Stimulated activated CD4-positive, alpha-beta T cell treated with anti-CD3 and anti-CD28 coated beads, Interleukin-1b, Interleukin-23, amount 100 ng/mL, for 1 hour (primary cell): Measurements from ENCODE around the gene LSS.
A peak's percentile ranks its signal among the peaks of the same experiment; 100 is the strongest.
"Not testable (repeated sequence)": the region's sequence is repeated elsewhere in the genome, so short reads cannot be mapped to it uniquely, and the experiment has no call there.

Experiments used
- DNase-seq, 2 donors: peaks; one replicate each; pipeline ENCODE4 v3.0.0-alpha.2; 2020; ENCODE audit warnings: low read depth in 2 of 2

LSS gene

GRCh38 chr21:46187261-46187660 lies 41.3 kb downstream of the LSS start:
- no peak for DNase-seq

DNA sequence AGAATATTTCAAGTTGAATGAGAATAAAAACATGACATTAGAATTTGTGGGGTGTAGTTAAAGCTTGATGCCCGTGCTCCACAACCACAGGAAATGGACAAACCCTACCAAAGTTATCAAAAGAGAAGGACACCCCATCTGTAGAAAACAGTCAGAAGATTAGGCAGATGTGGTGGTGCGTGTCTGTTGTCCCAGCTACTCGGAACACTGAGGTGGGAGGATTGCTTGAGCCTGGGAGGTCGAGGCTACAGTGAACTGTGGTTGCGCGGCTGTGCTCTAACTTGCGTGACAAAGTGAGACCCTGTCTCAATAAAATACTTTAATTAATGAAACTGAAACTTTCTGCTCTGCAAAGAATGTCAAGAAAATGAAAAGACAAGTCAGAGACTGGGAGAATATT lies 42.9 kb downstream of the LSS start:
- no peak for DNase-seq

GRCh38 chr21:46184625-46185555 lies 43.7 kb downstream of the LSS start:
- peak in 1 of 2 donors; percentile 33 for DNase-seq

DNA sequence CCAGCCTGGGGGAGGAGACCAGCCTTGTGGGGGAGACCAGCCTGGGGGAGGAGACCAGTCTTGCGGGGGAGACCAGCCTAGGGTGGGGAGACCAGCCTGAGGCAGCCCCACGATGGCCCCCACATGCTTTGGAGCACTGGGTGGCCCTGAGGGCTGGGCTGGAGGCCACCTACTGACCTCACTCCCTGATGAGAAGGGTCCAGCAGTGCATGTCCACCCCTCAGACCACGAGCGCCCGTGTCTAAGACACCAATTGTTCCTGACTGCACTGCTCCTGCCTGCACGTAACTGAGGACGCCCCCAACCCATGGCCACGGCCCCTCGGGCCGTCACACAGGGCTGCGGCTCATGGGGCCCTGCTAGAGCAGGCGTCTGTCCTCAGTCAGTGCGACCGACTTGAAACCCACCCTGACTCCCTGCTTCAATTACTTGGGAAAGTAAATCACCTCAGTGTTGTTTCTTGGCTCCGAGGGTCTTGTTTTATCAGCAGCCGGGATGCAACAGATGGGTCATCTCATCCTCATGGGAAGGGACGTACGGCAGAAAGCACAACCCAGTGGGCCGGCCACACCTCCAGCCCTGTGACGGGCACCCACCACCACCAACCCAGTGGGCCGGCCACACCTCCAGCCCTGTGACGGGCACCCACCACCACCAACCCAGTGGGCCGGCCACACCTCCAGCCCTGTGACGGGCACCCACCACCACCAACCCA lies 44.5 kb downstream of the LSS start, which contains the start of gene SPATC1L:
Gene SPATC1L, minus strand, starts transcription at position 550 of the 715 bp plus-strand sequence. CDS start 1,643 bp downstream, outside the sequence.
- DNase-seq: peak in 1 of 2 donors; percentile 24

- DNase-seq: not testable (repeated sequence)
Measured at GRCh38 chr21:46183337-46183909, 45.2 kb downstream of the LSS start.

- DNase-seq: no peak
Measured at GRCh38 chr21:46182548-46183336, 45.8 kb downstream of the LSS start.

DNA sequence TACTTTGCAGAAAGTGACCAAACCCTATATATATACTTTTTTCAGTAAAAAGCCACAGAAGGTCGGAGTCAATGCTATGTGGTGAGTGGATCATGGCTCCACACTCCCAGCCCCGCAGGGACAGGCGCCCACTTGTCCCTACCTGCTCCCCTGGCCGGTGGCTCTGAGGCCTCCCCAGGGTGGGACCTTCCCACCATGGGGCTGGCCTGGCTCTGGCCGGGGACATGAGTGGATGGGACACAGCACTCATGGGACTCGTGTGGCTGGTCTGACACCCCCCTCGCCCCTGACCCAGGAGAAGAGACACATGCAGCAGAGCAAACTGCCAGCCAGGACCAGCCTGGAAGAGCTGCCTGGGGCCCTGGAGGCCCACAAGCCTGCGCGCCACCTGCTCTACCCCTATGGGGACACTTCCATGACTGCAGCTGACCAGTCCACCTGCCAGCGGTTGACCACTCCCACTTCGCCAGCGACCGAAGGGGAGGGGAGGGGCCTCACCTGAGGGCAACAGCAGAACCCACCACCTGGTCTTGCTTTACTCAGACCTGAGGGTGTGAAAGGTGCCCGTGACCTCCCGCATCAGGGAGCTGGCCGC lies 46.5 kb downstream of the LSS start:
- no peak for DNase-seq

- no peak for DNase-seq
Measured at GRCh38 chr21:46181436-46181835, 47.1 kb downstream of the LSS start.

GRCh38 chr21:46180778-46181391 lies 47.7 kb downstream of the LSS start:
- no peak for DNase-seq

GRCh38 chr21:46180079-46180722 lies 48.4 kb downstream of the LSS start:
- DNase-seq: no peak

DNA sequence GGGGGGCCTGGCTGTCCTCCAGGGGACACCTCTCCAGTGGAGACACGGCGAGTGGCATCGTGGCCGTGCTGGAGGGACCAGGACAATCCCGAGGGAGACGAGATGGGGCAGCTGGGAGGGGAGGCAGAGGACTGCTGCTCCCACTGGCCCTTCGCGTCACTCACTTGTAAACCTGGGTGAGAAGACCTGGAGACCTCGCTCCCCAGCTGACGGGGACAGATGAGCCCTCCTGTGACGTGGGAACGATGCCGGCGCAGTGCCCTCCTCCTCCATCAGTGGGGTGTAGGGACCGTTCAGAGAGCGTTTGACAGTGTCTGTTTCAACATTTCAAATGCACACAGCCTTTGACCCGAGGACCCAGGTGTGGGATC lies 48.9 kb downstream of the LSS start:
- no peak for DNase-seq

DNA sequence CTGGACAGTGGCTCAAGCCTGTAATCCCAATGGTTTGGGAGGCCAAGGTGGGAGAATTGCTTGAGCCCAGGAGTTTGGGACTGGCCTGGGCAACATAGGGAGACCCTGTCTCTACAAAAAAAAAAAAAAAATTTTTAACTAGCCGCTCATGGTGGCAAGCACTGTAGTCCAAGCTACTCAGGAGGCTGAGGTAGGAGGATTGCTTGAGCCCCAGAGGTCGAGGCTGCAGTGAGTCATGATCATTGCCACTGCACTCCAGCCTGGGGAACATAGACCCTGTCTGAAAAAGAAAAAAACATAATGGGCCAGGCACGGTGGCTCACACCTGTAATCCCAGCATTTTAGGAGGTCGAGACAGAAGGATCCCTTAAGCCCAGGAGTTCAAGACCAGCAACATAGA lies 49.6 kb downstream of the LSS start:
- DNase-seq: no peak

GRCh38 chr21:46176443-46177129 lies 52.0 kb downstream of the LSS start:
- DNase-seq: not testable (repeated sequence)

GRCh38 chr21:46173573-46173972 lies 55.0 kb downstream of the LSS start:
- DNase-seq: no peak

DNA sequence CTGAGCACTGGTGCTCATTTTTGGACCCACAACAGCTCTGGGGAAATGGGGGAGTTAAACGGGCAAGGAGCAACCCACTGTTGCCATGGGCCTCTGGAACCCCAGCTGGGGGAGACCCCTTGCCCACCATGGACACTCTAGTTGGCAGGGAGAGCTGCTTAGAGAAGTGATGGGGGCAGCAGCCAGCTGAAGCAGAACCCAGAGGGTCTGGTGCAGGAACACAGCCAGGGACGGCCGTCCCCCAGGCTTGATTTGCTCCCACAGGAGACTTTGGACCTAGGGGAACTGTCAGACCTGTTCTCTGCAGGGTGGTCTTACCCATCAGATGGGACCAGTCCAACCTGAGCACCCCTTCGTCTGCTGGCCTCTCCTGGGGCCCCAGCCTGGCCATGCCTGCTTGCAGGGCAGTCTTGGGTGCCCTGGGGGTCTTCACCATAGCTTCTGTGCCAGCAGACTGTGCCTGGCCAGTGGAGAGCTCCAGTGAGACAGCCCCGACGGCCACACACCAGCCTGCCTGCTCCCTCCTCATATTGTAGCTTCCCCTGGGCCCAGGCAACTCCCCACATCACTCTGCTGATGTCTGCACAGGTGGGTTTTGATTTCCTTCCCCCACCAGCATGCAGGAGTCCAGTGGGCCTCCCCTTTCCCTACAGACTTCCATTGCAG lies 55.6 kb downstream of the LSS start:
- DNase-seq: no peak

- no peak for DNase-seq
Measured at GRCh38 chr21:46171996-46172862, 56.3 kb downstream of the LSS start.

- no peak for DNase-seq
Measured at GRCh38 chr21:46171585-46171984, 57.0 kb downstream of the LSS start.
